Pancreas (tissue), 10 donors: Measurements from ENCODE around the gene NFKBIB. TPM values are rescaled to one million over a fixed set of nuclear protein-coding genes. Genes with fewer than 3 reads are reported as not detected.

Source experiments
- ATAC-seq, 4 donors: fragments of 200-7000 bp; cut with Tn5 transposase; one replicate each; pipeline versions ENCODE4 v1.8.0 to v1.9.1; 2020; ENCODE audit warnings: mild to moderate bottlenecking in 4 of 4, moderate library complexity in 4 of 4
- DNase-seq, 6 donors: peaks; one replicate each; pipeline ENCODE4 v3.0.0-alpha.2; 2020
- FAIRE-seq: peaks from 2 replicates; lab custom pipeline; 2012; peaks lifted over from hg19 to GRCh38; lab: Jason Lieb, UNC
- H3K27ac ChIP-seq, 4 donors: fragments of 200-600 bp; sonication (generic); 1 replicate in 3 of 4; 2 replicates in 1 of 4; pipeline versions ENCODE4 v1.5.0 to v1.8.0; 2020
- H3K27me3 ChIP-seq, 4 donors: fragments of 200-600 bp; one replicate each; pipeline ENCODE4 v1.8.0; 2021
- H3K36me3 ChIP-seq, 3 donors: fragments of 200-600 bp; sonication (generic) in 1 of 3; one replicate each; pipeline versions ENCODE4 v1.5.0 to v1.8.0; 2020 to 2021
- H3K4me1 ChIP-seq, 3 donors: fragments of 200-600 bp; one replicate each; pipeline ENCODE4 v1.8.0; 2021
- H3K4me3 ChIP-seq, 4 donors: fragments of 200-600 bp; sonication (generic) in 2 of 4; one replicate each; pipeline versions ENCODE4 v1.5.0 to v1.8.0; 2020 to 2021
- H3K9me3 ChIP-seq, 4 donors: fragments of 200-600 bp; one replicate each; pipeline ENCODE4 v1.8.0; 2021
- CTCF ChIP-seq, 4 donors: fragments of 200-600 bp; sonication (generic) in 3 of 4; IDR thresholded peaks; one replicate each; pipeline versions ENCODE4 v1.5.0 to v1.8.0; 2021; ENCODE audit warnings: antibody characterized with exemption in 4 of 4
- WGBS, 2 donors: extraction: QIAGEN DNeasy Blood & Tissue Kit; methylation state at CpG; one replicate each; pipeline ENCODE4 v1.1.7; 2013; 5-methylcytosine and 5-hydroxymethylcytosine counted together
- intact Hi-C, 3 donors: fragments of 100-400 bp; cut with DNase I; formaldehyde crosslinking; loops; one replicate each; pipeline versions ENCODE4 v1.11.1 to v1.14.2; 2022
- polyA plus RNA-seq, 2 donors: library from polyadenylated mRNA; stranded (reverse); fragments of 200-250 nt; gene quantifications; one replicate each; pipeline ENCODE4 v1.2.3, GENCODE V29; 2013
- total RNA-seq, 6 donors: library from RNA; stranded (reverse); fragmentation: NEBNext Ultra II Directional in 4 of 6; extraction: Animal tissue kit (Norgen Biotek cat#: 25700) in 4 of 6; gene quantifications; one replicate each; pipeline versions ENCODE4 v1.2.1 to v1.2.4, GENCODE V29; 2021 to 2023
- donor health status: healthy with polysubstance abuse.
- donor health status: DM: no; HTN: no; CAD: no; lungs with moderate emphysema.
- donor health status: DM: no; HTN: no; CAD: no.
- donor health status: control.
- donor health status: control.
- donor health status: Bipolar disorder and iron deficiency.
- donor health status: DM: yes; HTN: yes; CAD: no.
- donor health status: DM: no; HTN: no; CAD: no.
- donor health status: DM: no; HTN: no; CAD: no.
- donor health status: DM: yes; HTN: yes; CAD: no.

The NFKBIB gene
- total and polyA plus RNA-seq, 8 donors, result 6.8 to 26.8 (median 10.8) TPM

DNA sequence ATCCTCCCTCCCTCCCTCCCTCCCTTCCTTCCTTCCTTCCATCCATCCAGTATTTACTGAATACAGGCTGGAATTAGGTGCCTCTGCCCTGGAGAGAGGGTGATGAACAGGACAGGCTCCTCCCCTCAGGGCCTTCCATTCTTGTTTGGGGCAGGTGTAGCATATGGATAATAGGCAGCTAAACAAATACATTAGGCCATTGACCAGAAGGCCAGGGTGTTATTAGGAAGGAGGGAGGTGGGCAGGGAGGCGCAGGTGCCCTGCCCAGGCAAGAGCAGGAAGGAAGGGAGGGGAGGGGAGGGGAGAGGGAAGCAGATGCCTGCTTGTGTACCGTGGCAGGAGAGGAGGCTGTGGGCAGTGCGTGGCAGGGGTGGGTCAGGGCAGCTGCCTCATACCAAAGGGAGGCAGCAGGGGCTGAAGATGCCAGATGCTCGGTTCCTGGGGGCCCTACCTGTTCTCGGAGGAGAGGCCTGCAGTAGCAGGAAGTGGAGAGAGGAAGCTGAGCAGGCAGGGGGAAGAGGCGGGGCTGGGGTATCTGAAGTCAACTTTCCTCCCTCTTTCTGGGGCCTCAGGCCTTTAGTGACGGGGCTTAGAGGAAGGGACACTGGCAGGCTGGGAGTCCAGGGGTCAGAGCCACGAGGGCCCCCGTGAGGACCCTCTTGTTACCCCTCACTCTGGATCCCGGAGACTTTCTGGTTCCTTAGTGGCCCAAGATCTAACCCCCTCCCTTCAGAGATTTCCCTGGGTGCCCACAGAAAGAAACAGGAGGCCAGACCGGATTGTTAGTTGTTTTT lies 21.8 kb upstream of the NFKBIB start, which contains the start of gene RINL:
TSS of gene RINL (minus strand) at position 495 of the 794 bp plus-strand sequence. CDS start 1,533 bp downstream, outside the sequence.
- no peaks in the 10 kb centered on the region for H3K36me3 ChIP-seq
- DNase-seq, result peak in 1 of 6 donors; percentile 53
- TF ChIP-seq CTCF (IDR thresholded peaks at IDR 0.05), result no peak
- no peaks in the 10 kb centered on the region for H3K9me3 ChIP-seq
- intact Hi-C loops, result no loop called here
- no peak within 1 kb of the TSS for H3K4me3 ChIP-seq
- H3K27me3 ChIP-seq, result no peaks in the 10 kb centered on the region
- no peak for FAIRE-seq
- ATAC-seq, result peak in 3 of 4 donors; percentile 68 to 77 (median 75)
- peak within 1 kb of the TSS in 3 of 4 donors; percentile 42 to 51 (median 44) for H3K27ac ChIP-seq
- H3K4me1 ChIP-seq, result peaks cover 0 to 4% (median 0%) of the 10 kb centered on the region in 3 donors
- whole genome bisulfite sequencing, 2 donors, result 60 to 69% methylated on average over 10 to 11 of the region's 11 CpGs

DNA sequence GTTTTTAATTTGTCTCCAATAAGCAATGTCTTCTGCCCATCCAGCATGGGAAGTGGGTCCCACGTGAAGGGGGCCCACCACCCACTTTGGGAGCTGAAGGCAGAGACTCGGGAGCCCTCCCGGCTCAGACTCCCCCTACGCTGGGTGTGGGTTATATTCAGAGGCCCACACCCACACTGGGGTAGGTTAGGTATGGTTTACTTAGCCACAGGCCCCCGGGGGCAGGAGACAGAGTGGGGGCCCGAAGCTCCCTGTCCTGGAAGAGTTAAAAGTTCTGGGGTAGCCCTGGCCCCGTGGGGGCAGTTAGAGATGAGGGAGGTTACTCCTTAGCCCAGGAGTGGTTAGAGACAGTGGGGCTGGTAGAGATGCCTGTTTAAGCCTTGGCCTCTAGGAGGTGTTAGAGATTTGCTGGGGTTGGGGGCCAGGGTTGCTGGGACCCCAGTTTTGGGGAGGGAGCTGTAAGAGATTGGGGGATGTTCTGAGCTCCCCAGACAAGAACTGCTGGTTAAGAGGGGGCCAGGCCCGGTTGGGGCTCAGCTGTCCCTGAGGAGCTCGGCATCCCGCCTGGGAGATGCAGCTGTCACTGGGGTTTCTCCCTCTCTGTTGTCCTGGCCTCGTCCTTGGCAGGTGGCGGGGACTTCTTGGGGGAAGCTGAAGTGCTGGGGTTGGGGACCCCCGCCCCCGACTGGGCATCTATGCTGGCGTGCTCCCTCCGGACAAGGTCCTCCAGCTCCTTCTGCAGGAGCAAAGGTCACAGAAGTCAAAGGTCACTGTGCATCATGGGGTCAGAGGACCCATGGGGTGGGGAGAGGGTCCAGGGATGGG lies 21.0 kb upstream of the NFKBIB start:
- no peak for ATAC-seq
- peaks cover 0 to 4% (median 0%) of the 10 kb centered on the region in 3 donors for H3K4me1 ChIP-seq
- H3K9me3 ChIP-seq, result no peaks in the 10 kb centered on the region
- no peaks in the 10 kb centered on the region for H3K36me3 ChIP-seq
- WGBS, 2 donors, result 79 to 86% methylated on average over 16 of the region's 16 CpGs
- intact Hi-C loops, result no loop called here
- H3K27ac ChIP-seq, result peak overlapping the region in 3 of 4 donors; percentile 42 to 51 (median 44)
- no peak overlapping the region for H3K4me3 ChIP-seq
- no peak for FAIRE-seq
- peak in 1 of 6 donors; percentile 52 for DNase-seq
- TF ChIP-seq CTCF (IDR thresholded peaks at IDR 0.05), result no peak
- H3K27me3 ChIP-seq, result no peaks in the 10 kb centered on the region

- no peak overlapping the region for H3K27ac ChIP-seq
- H3K4me3 ChIP-seq, result no peak overlapping the region
- ATAC-seq, result no peak
- no peak for FAIRE-seq
- no peaks in the 10 kb centered on the region for H3K36me3 ChIP-seq
- no peak for TF ChIP-seq CTCF (IDR thresholded peaks at IDR 0.05)
- H3K4me1 ChIP-seq, result peaks cover 0 to 4% (median 0%) of the 10 kb centered on the region in 3 donors
- DNase-seq, result peak in 1 of 6 donors; percentile 60
- H3K9me3 ChIP-seq, result no peaks in the 10 kb centered on the region
- H3K27me3 ChIP-seq, result no peaks in the 10 kb centered on the region
- intact Hi-C loops, result no loop called here
- WGBS, 2 donors, result 78 to 87% methylated on average over 10 to 11 of the region's 11 CpGs
These were observed 20.4 kb upstream of the NFKBIB start for GRCh38 chr19:38879400-38879751.

- FAIRE-seq (no peak), ATAC-seq (no peak), DNase-seq (peak in 1 of 6 donors; percentile 62)
- Histone ChIP-seq H3K27ac (no peak overlapping the region), H3K4me3 (no peak overlapping the region), H3K36me3 (no peaks in the 10 kb centered on the region), H3K4me1 (peaks cover 0 to 4% (median 0%) of the 10 kb centered on the region in 3 donors), H3K27me3 (no peaks in the 10 kb centered on the region), H3K9me3 (no peaks in the 10 kb centered on the region)
- WGBS, 2 donors, result 94 to 98% methylated on average over 15 to 19 of the region's 19 CpGs
- TF ChIP-seq CTCF (IDR thresholded peaks at IDR 0.05), result no peak
- intact Hi-C loops, result no loop called here
These were observed 19.5 kb upstream of the NFKBIB start for GRCh38 chr19:38880076-38880881.
